Measurements from ENCODE around the gene MT1H. TPM values are rescaled to one million over a fixed set of nuclear protein-coding genes. Genes with fewer than 3 reads are reported as not detected.

Gene MT1H
- total and polyA plus RNA-seq, 4 donors: 4.4 to 1,775 (median 938) TPM

DNA sequence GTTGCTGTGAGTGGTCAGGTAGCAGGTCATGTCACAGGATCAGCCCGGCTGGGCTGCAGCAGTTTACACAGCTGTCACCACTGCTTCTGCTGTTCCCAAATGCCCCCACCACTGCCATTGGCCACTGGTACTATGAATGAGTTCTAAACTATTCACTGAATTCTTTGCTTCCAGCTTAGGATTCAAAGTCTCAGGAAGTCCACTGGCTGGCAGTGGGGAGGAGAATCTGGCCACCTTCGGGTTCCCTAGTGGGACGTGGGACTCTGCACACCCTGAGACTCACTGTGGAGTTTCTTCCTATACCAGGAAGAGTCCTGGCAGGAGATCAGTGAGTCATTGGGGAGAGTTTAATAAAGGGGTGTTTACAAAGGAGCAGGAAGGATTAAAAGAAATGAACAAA lies 19.6 kb downstream of the MT1H start:
- H3K9ac ChIP-seq (ENCODE audit: low read depth in 1 of 2, low read length in 2 of 2): no peak overlapping the region
- peaks cover 0 to 2% (median 0%) of the 10 kb centered on the region in 4 donors for H3K4me1 ChIP-seq (ENCODE audit: control insufficient read depth in 4 of 4, insufficient read depth in 4 of 4, low read length in 3 of 4)
- H3K27me3 ChIP-seq (ENCODE audit: control insufficient read depth in 4 of 4, insufficient read depth in 4 of 4, low read length in 3 of 4): no peaks in the 10 kb centered on the region
- TF ChIP-seq, protein P1, sequence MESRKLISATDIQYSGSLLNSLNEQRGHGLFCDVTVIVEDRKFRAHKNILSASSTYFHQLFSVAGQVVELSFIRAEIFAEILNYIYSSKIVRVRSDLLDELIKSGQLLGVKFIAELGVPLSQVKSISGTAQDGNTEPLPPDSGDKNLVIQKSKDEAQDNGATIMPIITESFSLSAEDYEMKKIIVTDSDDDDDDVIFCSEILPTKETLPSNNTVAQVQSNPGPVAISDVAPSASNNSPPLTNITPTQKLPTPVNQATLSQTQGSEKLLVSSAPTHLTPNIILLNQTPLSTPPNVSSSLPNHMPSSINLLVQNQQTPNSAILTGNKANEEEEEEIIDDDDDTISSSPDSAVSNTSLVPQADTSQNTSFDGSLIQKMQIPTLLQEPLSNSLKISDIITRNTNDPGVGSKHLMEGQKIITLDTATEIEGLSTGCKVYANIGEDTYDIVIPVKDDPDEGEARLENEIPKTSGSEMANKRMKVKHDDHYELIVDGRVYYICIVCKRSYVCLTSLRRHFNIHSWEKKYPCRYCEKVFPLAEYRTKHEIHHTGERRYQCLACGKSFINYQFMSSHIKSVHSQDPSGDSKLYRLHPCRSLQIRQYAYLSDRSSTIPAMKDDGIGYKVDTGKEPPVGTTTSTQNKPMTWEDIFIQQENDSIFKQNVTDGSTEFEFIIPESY (IDR thresholded peaks at IDR 0.05): no peak
- TF ChIP-seq HNF4A (conservative IDR thresholded peaks at IDR 0.05): no peak
- TF ChIP-seq SP1 (IDR thresholded peaks at IDR 0.05): no peak
- no peak for TF ChIP-seq GABPA (IDR thresholded peaks at IDR 0.05 in 1 of 2, conservative IDR thresholded peaks at IDR 0.05 in 1 of 2)
- TF ChIP-seq, protein P2, sequence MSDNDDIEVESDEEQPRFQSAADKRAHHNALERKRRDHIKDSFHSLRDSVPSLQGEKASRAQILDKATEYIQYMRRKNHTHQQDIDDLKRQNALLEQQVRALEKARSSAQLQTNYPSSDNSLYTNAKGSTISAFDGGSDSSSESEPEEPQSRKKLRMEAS (IDR thresholded peaks at IDR 0.05): no peak
- TF ChIP-seq FOXA2 (IDR thresholded peaks at IDR 0.05): no peak
- TF ChIP-seq, protein P3, sequence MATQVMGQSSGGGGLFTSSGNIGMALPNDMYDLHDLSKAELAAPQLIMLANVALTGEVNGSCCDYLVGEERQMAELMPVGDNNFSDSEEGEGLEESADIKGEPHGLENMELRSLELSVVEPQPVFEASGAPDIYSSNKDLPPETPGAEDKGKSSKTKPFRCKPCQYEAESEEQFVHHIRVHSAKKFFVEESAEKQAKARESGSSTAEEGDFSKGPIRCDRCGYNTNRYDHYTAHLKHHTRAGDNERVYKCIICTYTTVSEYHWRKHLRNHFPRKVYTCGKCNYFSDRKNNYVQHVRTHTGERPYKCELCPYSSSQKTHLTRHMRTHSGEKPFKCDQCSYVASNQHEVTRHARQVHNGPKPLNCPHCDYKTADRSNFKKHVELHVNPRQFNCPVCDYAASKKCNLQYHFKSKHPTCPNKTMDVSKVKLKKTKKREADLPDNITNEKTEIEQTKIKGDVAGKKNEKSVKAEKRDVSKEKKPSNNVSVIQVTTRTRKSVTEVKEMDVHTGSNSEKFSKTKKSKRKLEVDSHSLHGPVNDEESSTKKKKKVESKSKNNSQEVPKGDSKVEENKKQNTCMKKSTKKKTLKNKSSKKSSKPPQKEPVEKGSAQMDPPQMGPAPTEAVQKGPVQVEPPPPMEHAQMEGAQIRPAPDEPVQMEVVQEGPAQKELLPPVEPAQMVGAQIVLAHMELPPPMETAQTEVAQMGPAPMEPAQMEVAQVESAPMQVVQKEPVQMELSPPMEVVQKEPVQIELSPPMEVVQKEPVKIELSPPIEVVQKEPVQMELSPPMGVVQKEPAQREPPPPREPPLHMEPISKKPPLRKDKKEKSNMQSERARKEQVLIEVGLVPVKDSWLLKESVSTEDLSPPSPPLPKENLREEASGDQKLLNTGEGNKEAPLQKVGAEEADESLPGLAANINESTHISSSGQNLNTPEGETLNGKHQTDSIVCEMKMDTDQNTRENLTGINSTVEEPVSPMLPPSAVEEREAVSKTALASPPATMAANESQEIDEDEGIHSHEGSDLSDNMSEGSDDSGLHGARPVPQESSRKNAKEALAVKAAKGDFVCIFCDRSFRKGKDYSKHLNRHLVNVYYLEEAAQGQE (IDR thresholded peaks at IDR 0.05): no peak
- no peak for TF ChIP-seq RXRA (IDR thresholded peaks at IDR 0.05)
- no peak for TF ChIP-seq JUND (IDR thresholded peaks at IDR 0.05)
- TF ChIP-seq NR2F2 (IDR thresholded peaks at IDR 0.05): no peak
- no peak for TF ChIP-seq TAF1 (conservative IDR thresholded peaks at IDR 0.05)
- DNase-seq (ENCODE audit: low spot score): no peak
- no peak overlapping the region for H3K27ac ChIP-seq (ENCODE audit: low read depth in 1 of 2, low read length in 2 of 2)
- no peak overlapping the region for H3K4me3 ChIP-seq (ENCODE audit: low read depth in 1 of 3, low read length in 3 of 3)
- H3K9me3 ChIP-seq (ENCODE audit: control insufficient read depth in 4 of 4, low read length in 3 of 4): no peaks in the 10 kb centered on the region
- H3K36me3 ChIP-seq (ENCODE audit: control insufficient read depth in 4 of 4, insufficient read depth in 3 of 4, low read depth in 1 of 4, low read length in 3 of 4): no peaks in the 10 kb centered on the region
- WGBS: 88% methylated on average over 3 of the region's 3 CpGs

DNA sequence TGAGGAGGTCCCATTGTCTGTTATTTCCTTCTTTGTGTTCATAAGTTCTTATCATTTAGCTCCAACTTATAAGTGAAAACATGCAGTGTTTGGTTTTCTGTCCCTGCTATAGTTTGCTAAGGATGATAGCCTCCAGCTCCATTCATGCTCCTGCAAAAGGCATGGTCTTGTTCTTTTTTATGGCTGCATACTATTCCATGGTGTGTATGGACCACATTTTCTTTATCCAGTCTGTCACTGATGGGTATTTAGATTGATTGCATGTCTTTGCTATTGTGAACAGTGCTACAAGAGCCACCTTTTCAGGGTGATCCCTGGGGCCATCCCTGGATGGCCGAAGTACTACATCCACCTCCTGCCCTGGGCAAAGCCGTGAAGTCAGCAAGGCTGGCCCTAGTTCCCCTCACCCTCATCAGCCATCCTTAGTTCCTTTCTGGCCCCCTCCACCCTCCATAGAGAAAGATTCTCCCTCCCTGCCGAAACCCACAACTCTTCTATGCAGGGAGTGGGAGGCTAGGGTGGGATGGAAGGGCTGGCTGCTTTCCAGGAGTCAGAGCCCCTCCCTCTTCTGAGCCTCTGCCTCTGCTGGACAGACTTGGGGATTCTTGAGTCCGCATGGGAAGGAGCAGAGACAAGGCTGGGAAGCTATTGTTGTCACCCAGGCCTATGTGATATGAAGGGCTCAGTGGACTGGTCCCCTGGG lies 21.0 kb downstream of the MT1H start:
- H3K4me3 ChIP-seq (ENCODE audit: low read depth in 1 of 3, low read length in 3 of 3): no peak overlapping the region
- no peaks in the 10 kb centered on the region for H3K36me3 ChIP-seq (ENCODE audit: control insufficient read depth in 4 of 4, insufficient read depth in 3 of 4, low read depth in 1 of 4, low read length in 3 of 4)
- H3K9me3 ChIP-seq (ENCODE audit: control insufficient read depth in 4 of 4, low read length in 3 of 4): no peaks in the 10 kb centered on the region
- DNase-seq (ENCODE audit: low spot score): no peak
- 85% methylated on average over 4 of the region's 4 CpGs for WGBS
- H3K9ac ChIP-seq (ENCODE audit: low read depth in 1 of 2, low read length in 2 of 2): no peak overlapping the region
- TF ChIP-seq, protein P2 (IDR thresholded peaks at IDR 0.05): no peak
- TF ChIP-seq FOXA1 (IDR thresholded peaks at IDR 0.05): no peak
- no peak for TF ChIP-seq HNF4G (IDR thresholded peaks at IDR 0.05)
- no peak for TF ChIP-seq FOXA2 (IDR thresholded peaks at IDR 0.05)
- no peak for TF ChIP-seq NR2F2 (IDR thresholded peaks at IDR 0.05)
- TF ChIP-seq, protein P1 (IDR thresholded peaks at IDR 0.05): no peak
- TF ChIP-seq TAF1 (conservative IDR thresholded peaks at IDR 0.05): no peak
- no peak for TF ChIP-seq EGR1 (IDR thresholded peaks at IDR 0.05; ENCODE audit: low read depth in 2 of 2)
- no peaks in the 10 kb centered on the region for H3K27me3 ChIP-seq (ENCODE audit: control insufficient read depth in 4 of 4, insufficient read depth in 4 of 4, low read length in 3 of 4)
- H3K27ac ChIP-seq (ENCODE audit: low read depth in 1 of 2, low read length in 2 of 2): no peak overlapping the region
- no peaks in the 10 kb centered on the region for H3K4me1 ChIP-seq (ENCODE audit: control insufficient read depth in 4 of 4, insufficient read depth in 4 of 4, low read length in 3 of 4)
